HG03095 (cell line): ENCODE measurements around the gene ETS2.

Source experiments
- ATAC-seq: cut with Tn5 transposase; IDR thresholded peaks from one replicate; pipeline ENCODE4 v1.9.1; 2021; ENCODE audit warnings: moderate library complexity; ENCODE audit not compliant: unreplicated experiment

Gene ETS2

DNA sequence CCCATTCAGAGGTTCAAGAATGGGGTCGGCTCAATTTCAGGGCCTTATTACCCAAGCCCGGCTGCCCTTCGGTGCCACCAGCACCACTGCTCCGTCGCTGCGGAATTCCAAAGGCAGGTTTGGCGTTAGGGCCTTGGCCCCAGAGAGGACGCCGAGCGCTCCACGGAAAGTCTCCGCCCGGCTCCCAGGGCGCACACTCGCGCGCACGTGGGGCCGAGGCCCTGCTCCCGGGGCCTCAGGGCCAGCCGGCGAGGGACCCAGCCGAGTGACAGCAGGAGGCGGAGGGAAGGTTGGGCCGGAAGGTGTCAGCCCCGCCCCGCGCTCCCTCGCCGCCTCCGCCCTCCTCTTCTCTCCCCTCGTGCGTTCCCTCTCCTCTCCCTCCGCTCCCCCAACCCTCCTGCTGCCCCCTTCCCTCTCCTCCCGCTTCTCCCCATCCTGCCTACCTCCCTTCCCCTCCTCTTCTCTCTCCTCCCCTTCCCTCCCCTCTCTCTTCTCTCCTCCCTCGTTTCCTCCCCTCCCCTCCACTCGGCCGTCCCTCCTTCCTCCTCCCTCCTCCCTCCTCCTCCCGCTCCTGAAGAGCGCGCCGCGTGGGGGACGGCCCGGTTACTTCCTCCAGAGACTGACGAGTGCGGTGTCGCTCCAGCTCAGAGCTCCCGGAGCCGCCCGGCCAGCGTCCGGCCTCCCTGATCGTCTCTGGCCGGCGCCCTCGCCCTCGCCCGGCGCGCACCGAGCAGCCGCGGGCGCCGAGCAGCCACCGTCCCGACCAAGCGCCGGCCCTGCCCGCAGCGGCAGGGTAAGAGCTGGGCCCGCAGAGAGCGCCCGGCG lies at the start of gene ETS2:
Gene ETS2, plus strand, starts transcription at position 602 of the 825 bp plus-strand sequence. CDS start 4,106 bp downstream, outside the sequence.
- ATAC-seq, result peak; percentile 51

DNA sequence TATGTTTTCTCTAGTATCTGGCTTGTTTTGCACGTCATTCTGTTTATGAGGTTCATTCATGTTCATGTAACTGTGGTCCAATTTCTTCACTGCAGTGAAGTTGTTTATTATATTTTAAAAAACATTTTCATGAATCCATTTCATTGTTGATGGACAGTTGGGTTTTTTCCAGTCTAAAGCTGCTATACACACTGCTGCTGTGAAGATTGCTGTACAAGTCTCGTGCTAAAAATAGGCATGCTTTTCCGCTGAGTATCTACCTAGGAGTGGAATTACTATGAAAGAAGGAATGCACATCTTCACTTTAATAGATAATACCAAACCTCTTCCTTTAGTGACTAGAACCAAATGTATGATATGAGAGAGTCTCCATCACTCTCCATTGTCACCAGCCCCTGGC lies 49.0 kb upstream of the ETS2 start:
- no peak for ATAC-seq

DNA sequence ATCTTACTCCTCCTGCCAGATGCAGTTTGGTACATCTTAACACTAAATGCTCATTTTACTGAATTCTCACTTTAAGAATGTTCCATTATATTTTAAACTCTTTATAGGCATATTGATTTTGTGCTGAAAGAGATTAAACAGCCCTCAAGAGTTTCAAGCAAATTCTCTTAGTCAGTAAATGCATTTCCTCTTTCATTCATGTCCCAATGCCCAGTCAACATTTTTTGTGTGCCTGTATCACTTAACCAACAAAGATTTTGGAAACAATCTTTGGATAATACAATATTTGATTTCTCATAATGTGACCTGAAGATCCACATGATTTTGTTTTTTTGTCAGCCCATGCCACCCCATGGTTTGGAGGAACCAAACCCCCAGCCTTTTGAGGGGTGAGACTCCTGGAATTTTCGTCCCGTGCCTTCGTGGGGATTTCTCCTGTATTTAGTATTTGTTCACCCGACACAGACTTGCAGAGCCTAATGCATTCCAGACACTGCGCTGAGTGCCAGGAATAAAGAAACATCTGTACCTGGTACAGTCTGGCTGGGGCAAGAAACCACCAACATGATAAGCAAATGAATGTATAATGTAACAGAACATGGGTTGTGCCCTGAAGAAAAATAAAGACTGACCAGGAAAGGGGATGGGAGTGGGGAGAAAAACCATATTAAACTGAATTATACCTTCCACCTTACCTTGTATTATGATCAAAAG lies 47.1 kb upstream of the ETS2 start:
- ATAC-seq, result no peak

DNA sequence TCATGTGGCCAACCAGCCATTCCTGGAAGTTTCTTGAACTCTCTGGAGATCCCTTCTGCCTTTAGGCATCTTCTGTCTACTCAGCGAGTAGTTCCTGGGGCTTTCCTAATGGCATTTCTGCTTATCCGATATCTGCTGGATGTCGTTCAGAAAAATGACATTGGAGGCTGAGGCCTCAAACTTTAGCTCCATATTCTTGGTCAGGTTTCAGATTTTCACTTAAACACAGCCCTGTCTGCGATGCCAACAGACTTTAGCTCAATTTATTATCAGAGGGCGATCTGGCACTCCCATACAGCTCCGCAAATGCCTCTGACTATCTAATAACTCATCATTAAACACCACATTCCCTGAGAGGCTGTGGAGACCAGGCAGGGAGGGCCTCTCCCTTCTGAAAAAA lies 46.3 kb upstream of the ETS2 start:
- ATAC-seq, result no peak

DNA sequence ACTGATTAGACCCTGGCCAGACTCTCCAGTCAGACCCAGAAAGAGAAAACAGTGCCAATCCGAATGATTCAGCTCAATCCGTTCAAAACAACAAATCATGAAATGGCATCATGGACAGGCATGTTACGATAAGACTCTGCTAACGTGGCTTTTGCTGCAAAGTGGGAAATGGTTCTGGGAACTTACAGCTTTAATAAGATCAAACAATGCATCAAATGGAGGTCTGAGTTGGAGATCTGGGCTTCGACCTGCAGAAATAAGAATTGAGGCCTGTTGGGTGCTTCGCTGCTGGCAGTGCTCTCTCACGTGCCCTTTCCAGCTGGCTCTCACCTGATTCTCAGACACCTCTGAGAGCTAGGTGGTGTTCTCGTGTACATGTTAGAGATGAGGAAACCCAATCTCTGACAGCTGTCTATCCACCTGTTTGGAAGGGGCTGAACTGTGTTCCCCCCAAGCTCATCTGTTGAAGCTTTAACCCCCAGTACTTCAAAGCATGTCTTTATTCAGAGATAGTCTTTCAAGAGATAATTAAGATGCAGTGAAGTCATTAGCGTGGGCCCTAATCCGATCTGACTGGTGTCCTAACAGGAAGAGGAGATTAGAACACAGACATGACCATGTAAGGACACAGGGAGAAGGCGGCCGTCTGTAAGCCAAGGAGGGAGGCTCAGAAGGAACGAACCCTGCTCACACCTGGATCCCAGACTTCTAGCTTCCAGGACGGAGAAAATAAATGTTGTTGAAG lies 45.5 kb upstream of the ETS2 start:
- no peak for ATAC-seq

DNA sequence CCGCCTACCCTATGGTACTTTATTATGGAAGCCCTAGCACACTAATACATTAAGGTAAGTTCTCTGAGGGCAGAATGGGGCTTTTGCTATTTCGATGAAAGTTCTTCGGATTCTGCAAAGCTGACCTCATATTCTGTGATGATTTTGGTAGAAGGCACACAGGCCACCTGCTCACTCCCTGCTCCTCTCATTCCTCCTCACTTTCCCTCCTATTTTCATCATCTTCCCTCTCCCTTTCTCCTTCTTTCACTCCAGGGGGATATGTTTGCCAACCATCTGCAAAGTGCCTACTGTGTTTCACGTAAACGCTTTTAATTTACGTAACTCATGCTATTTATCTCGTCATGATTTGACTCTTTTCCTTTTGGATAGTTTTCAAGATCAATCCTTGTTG lies 45.0 kb upstream of the ETS2 start:
- no peak for ATAC-seq

DNA sequence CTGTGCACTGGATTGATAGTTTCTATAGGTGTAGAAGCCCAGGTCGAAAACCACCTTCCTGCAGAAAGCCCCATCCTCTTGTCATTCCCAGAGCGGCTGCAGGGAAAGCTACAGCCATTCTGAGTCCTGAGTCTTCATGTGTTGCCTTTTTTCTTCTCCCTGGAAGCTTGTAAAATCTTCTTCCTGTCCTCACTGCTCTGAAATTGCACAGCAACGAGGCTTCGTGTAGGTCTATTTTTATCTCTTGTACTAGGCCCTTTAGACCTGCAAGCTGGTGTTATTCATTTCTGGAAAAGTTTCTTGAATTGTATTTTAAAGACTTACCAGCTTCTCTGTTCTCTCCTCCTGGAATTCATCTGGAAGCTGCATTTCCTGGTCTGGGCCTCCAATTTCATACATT lies 44.2 kb upstream of the ETS2 start:
- ATAC-seq, result no peak

DNA sequence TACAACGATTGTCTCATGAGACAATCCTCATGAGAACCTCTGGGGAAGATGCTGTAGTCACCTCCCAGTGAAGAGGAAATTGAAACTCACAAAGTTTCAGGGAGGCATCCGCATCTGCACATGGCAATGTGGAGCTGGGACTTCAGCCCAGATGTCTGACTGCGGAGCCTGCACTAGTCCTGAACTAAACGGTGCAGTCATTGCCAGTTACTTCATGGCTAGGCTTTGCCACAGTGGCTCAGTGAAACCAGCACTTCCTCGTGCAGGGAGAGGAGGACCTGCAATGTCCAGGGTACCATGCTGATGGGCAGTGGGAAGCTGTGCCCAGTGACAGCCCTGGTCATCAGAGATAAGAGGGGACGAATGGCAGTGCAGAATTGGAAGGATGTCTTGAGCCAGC lies 40.7 kb upstream of the ETS2 start:
- no peak for ATAC-seq

DNA sequence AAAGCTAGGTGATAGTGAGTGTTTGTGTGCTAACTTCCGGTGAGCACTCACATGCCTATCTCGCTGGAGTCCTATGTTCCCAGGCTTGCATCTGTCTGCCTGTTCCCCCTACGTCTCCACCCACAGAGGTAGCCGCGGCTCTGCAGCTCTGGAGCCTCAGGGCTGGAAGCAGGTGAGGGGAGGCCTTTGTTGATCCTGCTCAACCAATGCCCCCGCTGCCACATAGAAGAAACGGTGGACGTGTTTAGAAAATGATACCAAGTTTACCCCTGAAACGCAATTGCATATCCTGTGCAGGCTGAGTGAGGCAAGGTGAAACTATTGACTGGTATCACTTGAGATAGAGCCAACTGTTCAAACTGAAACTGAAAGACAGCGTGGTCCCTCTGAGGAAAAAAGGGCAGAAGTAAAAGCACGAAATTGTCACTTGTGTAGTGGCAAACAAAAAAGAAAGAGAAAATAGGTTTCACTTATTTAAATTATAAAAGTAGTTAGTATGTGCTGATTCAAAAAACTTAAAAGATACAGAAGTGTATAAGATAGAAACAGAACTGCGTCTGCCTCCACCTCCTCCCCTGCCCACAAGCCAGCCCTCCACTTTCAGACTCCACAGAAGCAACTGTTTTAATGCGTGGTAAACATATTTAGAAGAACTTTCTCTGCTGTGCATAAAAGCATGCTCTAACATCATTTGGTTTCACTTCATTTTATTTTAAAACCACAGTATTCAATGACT lies 38.6 kb upstream of the ETS2 start:
- ATAC-seq, result peak; percentile 90

DNA sequence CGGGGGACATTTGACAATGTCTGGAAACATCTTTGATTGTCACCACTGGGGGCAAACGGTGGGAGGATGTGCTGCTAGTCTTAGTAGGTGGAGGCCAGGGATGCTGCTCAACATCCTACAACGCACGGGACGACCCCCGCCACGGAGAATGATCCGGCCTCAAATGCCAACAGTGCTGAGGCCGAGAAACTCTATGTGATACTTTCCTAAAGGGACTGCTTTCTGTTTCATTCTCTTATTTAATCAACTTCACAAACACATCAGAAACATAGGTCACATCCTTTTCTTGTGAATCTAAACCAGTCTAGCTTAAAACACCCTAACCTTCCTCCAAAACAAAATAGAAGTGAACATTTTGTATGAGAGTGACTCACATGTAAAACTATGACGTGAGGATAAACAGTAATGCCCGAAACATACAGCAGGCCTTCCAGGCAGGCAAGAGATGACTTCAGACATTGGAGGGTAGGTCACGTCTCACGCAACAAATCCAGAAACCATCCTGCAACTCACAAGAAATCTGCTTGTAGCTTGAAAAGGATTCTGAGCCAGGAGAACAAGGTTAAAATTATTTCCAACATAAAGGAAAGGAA lies 37.2 kb upstream of the ETS2 start:
- ATAC-seq, result no peak

DNA sequence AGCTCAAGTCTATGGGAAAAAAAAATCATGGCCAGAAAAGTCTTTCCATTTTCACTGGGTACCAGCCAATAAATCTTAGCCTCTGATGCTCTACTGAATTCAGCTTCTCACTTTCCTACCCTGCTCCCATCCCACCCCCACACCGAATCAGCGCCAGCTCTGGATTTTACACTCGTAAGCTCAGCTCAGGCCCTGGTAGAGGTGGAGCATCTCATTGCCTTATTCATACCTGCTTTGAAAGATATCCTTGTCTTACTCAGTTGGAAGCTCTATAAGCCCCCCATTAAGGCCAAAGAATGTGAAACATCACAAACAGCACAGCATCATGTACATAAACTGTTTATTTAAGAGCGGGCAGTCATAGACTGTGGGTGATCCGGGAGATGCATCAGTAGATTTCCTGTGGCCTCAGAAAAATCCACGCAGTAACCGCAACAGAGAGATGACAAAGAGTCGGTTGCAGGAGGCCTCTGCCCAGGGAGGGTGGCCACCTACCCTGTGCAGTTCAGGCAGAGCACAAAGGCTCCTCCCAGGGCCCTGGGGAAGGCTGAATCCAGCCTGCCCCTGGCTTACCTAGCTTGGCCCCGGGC lies 36.4 kb upstream of the ETS2 start:
- no peak for ATAC-seq

DNA sequence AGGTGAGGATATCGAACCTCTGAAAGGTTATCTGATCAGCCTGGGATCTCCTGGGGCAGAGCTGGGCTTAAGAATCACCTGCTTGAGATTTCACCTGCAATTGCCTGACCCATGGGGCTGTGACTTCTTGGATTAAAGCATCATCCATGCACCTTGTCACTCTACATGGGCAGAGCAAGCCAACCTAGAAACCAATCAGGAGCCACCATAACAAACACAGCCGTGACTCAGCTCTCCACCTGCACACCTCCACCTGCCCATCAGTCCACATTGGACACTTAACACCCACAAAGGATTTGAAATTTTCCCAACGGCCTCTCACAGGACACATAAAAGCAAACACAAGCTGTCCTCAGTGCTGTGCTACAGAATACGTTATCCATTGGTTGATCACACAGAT lies 35.1 kb upstream of the ETS2 start:
- no peak for ATAC-seq

DNA sequence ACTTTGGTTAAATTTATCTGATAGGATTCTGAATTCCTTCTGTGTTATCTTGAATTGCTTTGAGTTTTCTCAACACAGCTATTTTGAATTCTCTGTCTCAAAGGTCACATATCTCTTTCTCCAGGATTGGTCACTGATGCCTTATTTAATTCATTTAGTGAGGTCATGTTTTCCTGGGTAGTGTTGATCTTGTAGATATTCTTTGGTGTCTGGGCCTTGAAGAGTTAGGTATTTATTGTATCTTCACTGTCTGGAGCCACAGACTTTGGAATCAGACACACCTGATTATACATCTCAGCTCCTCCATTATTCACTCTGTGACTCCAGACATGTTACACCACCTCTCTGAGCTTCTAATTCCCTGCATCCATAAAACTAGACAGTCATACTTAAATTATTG lies 34.2 kb upstream of the ETS2 start:
- no peak for ATAC-seq

DNA sequence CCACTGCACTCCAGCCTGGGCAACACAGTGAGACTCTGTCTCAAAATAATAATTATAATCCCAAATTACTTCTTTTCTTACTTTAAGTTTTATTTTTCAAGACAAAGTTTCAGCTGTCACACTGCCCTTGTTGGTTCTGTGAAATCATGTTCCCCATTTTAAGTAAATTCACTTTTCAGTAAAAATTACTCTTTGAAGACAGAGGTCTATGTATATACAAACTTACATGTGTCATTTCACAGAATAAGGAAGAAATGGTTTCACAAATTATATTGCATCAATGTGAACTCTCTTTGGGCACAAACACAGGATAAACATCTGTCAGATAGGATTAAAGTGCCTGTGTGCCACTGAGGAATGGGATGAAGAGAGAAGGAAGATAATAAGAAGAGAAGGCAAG lies 33.1 kb upstream of the ETS2 start:
- no peak for ATAC-seq

DNA sequence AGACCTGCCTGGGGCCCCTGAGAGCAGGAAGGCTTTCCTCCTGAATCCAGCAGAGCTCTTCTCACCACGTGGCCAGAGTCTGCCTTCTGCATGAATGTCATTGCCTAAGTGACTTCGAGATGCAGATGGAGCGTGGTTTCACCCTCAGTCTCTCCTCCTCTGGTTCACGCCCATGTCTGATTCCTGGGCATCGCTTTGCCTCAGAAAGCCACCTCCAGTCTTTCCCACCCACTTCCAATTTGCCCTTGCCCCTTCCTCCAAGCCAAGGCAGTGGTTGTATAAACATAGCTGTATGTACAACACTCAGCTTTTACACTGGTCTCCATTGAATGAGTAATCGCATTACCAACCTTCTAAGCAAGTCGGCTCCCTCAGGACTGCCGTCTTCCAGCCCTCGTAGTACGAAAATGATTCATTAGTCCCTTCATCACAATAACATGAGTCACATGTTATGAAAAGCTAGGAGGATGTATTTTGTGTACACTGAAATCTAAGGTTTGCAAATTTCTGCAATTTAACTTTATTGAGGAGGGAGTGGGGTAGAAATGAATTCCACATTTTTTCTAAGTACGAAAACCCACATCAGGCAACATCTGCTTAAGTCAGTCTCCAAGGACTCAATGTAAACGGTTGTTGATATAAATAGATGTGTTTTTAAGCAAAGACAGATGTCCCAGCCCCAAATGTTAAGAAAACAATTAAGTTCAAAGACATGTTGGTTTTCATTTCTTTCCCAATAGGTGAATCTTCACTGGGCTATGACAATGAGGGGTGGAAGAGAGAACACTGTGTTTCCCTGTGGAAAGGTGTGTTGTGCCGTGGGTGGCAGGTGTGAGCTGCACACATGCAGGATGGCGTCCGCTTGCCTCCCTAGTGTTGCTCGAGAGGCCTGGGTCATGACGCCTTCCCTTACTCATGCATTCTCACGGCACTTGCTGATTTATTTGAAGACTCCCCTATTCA lies 32.3 kb upstream of the ETS2 start:
- ATAC-seq, result no peak

DNA sequence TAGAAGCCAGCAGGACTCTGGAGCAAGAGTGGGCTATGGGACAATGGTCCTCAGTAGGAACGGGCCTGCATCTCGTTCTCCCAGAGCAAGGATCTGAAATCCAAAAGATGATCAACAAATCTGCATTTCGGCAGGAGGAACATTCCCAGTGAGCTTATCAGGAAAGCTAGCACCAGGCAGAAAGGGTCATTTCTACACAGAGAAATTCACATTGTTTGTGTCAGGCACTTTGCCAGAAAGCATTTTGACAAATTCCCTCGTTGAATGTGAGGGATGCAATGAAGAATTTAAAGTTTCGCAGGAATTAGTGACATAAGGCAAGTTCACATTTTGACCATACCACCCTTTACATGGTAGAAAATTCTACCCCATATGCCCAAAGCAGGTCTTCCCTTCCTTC lies 31.6 kb upstream of the ETS2 start:
- no peak for ATAC-seq

DNA sequence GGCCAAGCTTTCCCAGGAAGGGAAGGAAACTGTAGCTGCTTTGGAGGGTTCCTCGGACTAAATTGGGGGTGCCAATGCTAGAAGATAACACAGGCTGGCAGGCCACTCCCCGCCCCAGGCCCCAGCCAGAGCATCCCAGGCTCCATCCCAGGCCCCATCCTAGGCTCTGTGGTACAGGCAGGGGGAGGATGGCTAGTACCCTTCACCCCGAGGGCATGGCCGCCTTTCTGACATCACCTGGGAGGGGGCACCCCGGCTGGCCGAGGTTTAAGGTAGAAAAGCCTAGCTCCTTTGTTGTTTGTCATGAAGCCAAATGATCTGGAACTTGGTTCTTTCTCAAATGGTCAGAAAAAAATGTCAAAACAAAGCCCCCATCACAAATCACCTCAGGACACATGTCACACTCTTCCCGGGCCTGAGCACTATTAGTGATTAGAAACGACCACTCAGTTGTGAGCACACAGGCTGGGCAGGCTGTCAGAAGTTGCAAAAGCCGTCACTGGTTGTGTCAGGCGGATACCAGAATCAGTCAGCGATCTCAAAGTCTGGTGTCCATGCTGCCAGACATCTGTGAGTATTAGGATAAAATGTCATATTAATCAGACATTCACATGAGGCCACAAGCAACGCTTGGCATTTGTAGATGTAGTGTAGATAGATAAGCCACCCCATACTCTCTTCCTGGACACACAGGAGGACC lies 31.0 kb upstream of the ETS2 start:
- no peak for ATAC-seq

DNA sequence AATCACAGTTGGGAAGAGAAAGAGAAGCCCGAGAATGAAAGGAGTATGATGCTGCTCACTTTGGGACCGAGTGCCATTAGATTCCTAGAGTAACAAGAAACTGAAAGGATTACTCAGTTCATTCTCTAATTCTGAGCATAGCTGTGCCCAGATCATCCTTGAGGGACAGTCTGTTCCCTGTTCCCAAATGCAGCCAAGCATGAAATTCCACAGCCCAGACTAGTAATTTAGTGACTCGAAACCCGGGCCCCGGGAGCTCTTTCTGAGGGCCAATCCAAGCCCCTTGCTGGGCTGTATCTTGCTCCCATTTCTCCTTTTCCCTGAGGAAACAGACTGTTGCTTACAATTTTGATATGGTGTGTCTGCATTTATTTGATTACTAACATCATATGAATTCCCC lies 30.0 kb upstream of the ETS2 start:
- no peak for ATAC-seq

DNA sequence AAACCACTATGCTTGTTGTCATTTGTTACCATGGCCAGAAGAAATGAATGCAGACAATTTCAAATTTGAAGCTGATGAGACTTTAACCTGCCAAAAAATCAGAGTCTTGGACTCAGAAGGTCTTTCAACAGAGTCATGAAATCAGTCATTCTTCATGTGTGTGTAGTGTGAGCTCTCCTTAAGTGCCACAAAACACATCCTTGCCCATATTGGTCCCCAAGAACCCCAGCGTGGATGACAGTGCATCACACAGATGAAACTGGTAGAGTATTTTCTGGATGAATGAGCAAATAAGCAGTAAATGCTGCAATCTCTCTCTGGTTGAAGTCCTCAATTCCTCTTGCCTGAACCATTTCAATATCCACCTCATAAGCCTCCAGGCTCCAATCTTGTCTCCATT lies 28.7 kb upstream of the ETS2 start:
- ATAC-seq, result no peak
